Activated CD4-positive, CD25-positive, alpha-beta regulatory T cell treated with anti-CD3 and anti-CD28 coated beads, Interleukin-2, amount 50 U/mL, for 24 hours (primary cell): ENCODE results near the gene OR51B6.
"Not testable (repeated sequence)": the region's sequence is repeated elsewhere in the genome, so short reads cannot be mapped to it uniquely, and the experiment has no call there.

Experiments
- ATAC-seq, 2 donors: fragments of 150-1000 bp; cut with Tn5 transposase; one replicate each; pipeline ENCODE4 v1.10.0; 2021; ENCODE audit warnings: mild to moderate bottlenecking in 1 of 2, moderate library complexity in 1 of 2

The OR51B6 gene

DNA sequence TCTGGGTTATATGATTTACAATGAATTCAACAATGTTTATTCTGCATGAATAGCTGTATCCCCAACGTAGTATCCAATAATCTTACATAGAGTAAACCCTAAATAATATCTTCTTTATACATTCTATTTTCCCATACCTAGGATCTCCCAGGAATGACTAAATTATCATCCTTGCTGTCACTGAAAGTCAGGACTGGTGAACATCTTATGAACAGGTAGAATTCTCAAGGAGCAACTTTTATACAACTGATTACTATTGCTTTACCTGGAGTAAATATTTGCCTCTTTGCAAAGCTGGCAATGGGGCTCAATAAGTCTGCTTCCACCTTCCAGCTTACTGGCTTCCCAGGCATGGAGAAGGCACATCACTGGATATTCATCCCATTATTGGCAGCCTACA is at the start of gene OR51B6:
Gene OR51B6, plus strand, starts transcription at position 301 of the 400 bp plus-strand sequence. Its CDS starts 0 bp downstream, at position 301.
- no peak for ATAC-seq

DNA sequence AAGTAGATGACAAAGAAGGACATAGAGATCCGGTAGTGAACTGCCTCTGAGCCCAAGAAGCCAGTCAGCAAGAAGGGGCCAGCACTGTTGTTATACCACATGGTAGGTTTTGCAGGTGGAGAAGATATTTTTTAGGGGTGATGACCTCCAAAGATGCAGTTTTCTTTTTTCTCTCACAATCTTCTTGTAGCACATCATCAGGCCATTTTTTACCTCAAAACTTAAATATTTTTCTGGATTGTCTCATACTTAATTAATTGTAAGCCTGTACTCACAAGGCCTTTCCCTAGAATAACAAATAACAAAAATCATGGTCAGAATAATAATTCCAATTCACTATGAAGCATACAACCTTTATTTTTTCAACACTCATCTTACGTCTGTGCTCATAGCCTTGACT is 49.5 kb upstream of the OR51B6 start, which contains the start of gene OR51B4:
Gene OR51B4, minus strand, starts transcription at position 101 of the 400 bp plus-strand sequence. Its CDS starts 0 bp downstream, at position 101.
- ATAC-seq: no peak

- no peak for ATAC-seq
These were observed 47.7 kb upstream of the OR51B6 start for GRCh38 chr11:5303626-5304025.

DNA sequence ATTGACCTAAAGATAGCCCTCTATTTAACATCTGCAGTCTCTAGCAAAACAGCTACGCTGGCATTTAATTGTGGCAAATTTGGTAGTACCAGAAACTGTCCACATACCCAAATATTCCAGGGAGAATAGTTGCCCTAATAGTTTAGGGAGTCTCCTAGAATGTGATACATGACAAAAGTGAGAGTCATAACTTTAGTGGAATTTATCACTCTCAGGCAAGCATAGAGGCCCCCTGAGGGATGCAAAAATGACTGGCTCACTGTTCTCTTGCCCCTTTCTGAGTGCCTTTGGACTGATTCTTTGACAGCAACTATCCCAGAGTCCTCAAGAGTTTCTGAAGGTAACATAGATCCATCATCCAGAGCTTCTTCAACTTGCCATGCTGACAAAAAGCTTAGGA is 47.3 kb upstream of the OR51B6 start:
- no peak for ATAC-seq

- no peak for ATAC-seq
These were observed 43.9 kb upstream of the OR51B6 start for GRCh38 chr11:5307256-5308019.

- no peak for ATAC-seq
These were observed 40.9 kb upstream of the OR51B6 start for GRCh38 chr11:5310423-5310822.

- not testable (repeated sequence) for ATAC-seq
These were observed 37.8 kb upstream of the OR51B6 start for GRCh38 chr11:5313326-5314023.

GRCh38 chr11:5317292-5317691 is 34.0 kb upstream of the OR51B6 start:
- no peak for ATAC-seq

- no peak for ATAC-seq
These were observed 27.1 kb upstream of the OR51B6 start, which contains the start of gene OR51B2 for GRCh38 chr11:5324197-5324596. Gene OR51B2, minus strand, starts transcription at chr11:5324297. Its CDS starts 0 bp downstream, at chr11:5324297.

- no peak for ATAC-seq
These were observed 16.1 kb upstream of the OR51B6 start for GRCh38 chr11:5335170-5335569.

DNA sequence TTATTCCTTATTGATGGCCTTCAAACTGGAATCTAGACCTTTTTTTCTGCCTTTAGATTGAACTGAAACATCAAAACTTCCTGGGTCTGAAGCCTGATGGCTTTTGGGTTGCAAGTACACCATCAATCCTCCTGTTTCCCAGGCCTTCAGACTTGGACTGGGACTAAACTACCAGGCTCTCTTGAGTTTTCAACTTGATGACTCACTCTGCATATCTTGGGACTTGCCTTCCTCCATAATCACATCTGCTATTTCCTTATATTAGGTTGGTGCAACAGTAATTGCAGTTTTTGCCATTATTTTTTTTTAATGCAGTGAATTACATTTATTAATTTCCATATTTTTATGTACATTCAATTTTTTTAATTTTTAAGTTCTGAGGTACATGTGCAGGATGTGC is 15.0 kb upstream of the OR51B6 start:
- no peak for ATAC-seq

DNA sequence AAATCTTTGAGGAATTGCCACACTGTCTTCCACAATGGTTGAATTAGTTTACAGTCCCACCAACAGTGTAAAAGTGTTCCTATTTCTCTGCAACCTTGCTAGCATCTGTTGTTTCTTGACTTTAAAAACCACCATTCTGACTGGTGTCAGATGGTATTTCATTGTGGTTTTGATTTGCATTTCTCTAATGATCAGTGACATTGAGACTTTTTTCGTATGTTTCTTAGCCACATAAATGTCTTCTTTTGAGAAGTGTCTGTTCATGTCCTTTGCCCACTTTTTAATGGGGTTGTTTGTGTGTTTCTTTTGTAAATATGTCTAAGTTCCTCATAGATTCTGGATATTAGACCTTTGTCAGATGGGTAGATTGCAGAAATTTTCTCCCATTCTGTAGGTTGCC is 14.1 kb upstream of the OR51B6 start:
- ATAC-seq: not testable (repeated sequence)

DNA sequence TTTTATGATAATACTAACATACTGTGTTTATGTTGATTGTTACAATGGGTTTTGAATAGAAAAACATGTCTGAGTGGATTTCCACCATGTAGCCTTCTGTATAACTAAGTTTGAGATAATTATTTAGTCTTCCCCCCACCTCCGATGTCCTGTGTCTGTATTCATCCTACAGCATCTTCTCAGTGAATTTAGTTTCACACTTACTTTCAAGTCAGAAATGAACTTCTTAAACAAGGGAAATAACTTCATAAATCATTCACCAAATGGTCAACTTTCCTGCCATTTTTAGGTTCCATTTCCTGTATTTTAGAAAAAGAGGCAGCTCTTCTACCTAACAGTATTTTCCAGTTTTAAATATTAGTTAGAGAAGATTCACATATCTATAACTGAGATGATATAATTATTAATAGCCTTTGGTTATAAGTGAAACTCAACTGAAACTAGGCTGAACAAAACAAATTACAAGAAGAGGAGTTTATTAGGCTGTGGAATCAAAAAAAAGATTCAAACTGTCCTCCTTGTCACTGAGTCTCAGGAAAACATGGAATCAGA is 11.5 kb upstream of the OR51B6 start:
- ATAC-seq: no peak

DNA sequence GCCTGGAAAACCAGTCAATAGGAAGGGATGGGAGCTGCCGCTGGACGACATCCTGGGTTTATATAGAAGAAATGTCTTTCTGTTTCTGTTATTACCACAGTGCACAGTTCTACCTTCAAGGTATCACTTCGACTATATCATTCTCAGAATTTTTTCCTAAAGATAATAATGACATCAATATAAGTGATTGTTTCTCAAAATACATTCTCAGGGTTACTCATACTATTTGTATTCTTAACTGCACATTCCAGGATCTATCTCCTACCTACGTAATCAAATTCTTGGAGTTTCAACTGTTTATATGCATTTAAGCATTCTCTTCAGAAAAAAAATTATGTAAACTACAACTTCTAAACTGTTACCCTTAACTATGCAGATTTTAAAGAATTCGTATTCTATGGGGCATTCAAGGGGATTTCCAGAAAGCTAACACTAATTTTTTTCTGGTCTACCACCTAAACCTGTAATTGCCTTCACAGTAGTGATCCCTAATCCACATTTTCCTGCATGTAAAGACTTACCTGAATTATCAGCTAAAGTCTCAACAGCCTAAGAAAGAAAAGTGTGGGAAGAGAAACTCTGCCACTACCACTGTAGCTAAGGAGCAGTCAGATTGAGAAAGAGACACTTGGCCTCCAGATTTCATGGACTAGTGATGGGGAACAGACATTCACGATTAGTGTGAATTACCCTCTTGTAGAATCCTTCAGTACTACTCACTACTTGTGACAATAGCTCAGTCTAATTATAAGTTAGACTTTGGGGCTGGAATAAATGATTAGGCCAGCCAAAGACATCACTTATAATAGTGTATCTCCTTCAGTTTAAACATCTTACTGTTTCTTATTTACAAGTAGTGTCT is 7.6 kb upstream of the OR51B6 start, which contains the start of gene OR51B5:
Gene OR51B5, minus strand, starts transcription at position 51 of the 862 bp plus-strand sequence. Its CDS starts 0 bp downstream, at position 51.
- ATAC-seq: no peak

DNA sequence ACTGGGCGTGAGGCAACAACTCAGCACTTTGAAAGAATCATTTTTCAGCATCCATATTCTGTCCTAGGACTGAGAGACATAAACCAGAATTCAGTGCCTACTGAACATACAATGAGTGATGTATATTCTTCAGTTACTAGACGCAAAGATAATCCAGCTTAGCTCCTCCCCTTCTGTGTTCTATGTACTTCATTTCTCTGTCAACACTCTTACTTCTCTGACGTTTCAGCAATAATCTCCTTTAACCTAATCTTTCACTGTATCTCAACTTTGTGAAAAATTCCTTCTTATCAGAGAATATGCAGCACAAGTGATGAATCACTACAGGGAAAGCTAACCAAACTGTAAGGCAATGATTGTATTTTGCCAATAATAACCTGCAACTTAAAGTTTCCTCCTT is 5.5 kb upstream of the OR51B6 start:
- ATAC-seq: no peak

DNA sequence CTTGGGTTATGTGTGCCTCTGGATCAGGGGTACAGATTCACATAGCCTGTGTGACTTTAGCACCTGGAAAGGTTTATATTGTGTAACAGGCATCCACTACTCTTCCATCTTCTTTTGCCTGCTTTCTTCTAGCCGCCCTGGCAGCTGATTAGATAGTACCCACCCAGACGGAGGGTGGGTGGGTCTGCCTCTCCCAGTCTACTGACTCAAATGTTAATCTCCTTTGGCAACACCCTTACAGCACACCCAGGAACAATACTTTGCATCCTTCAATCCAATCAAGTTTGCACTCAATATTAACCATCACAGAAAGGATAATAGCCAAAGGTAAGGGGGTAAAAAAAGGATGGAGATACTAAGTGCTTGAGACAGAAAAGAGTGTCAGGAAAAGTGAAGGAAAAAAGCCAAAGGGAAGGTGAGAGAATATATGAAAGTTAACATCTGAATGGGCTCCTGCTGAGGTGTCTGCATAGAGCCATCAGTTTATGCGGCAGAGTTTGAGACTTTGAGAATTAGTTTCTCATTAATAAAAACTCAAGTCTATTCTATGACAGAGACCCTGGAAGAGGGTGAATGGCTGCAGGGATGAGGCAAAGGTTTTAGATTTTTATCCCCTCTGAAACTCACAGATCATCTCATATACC is 2.6 kb upstream of the OR51B6 start:
- ATAC-seq: no peak

DNA sequence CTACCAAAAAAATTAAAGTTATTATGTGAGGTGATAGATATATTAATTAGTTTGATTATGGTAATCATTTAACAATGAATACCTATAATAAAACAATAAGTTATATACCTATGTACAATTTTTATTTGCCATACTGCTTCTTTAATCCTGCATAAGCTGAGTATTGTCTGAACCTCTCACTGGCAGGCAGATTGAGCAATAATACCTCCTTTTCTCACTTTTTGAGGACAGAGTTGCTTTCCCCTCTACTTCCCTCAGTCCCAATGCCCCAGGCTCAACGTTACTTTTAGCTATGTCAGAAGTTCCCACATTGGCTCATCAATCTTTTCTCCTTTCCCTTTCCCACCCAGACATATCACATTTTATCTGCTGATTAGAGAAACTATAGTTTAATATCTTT is 1.8 kb upstream of the OR51B6 start:
- ATAC-seq: no peak

GRCh38 chr11:5356031-5356430 is 4.7 kb downstream of the OR51B6 start:
- not testable (repeated sequence) for ATAC-seq

GRCh38 chr11:5362017-5362625 is 10.8 kb downstream of the OR51B6 start:
- ATAC-seq: no peak

GRCh38 chr11:5363679-5364078 is 12.4 kb downstream of the OR51B6 start:
- no peak for ATAC-seq

DNA sequence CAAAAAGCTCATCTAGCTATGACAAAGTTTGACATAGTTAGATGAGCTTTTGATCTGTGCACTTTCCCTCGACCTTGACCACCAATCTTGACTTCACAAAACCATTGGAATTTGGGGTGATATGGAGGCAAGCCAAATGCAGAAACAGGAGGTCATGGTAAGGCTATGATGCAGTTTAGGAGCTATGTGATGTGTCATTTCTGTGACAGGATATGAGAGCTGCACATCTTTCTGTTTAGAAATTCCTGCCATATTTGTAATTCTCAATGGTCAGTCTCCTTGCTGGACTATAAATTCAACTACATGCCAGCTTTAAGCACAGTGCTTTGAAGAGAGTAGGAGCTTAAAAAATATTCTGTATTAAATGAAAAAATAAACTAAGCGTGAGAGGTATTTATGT is 12.9 kb downstream of the OR51B6 start:
- no peak for ATAC-seq

GRCh38 chr11:5366365-5366764 is 15.1 kb downstream of the OR51B6 start:
- not testable (repeated sequence) for ATAC-seq
